B cell (primary cell): Measurements from ENCODE around the gene SERPINA9. TPM values are rescaled to one million over a fixed set of nuclear protein-coding genes. Genes with fewer than 3 reads are reported as not detected.
"Not testable (repeated sequence)": the region's sequence is repeated elsewhere in the genome, so short reads cannot be mapped to it uniquely, and the experiment has no call there.

Experiments used
- ATAC-seq: fragments of 200-7000 bp; cut with Tn5 transposase; one replicate; pipeline ENCODE4 v1.10.0; 2021; ENCODE audit warnings: low read depth, mild to moderate bottlenecking, moderate number of reproducible peaks, moderate library complexity
- CTCF ChIA-PET: fragments of 350-600 bp; sonication (Branson Sonifier 250); formaldehyde crosslinking; loops from one replicate; lab custom pipeline; 2021; ENCODE audit warnings: antibody characterized with exemption, inconsistent platforms; lab: Charles Lee
- POLR2A ChIA-PET: fragments of 350-600 bp; sonication (Branson Sonifier 250); formaldehyde crosslinking; loops from one replicate; lab custom pipeline; 2021; ENCODE audit warnings: antibody characterized with exemption; lab: Charles Lee
- DNase-seq: peaks from one replicate; pipeline ENCODE4 v3.0.0; 2013
- H2AFZ ChIP-seq: 2 replicates; pipeline ENCODE4 v1.6.1; 2012; ENCODE audit warnings: mild to moderate bottlenecking, low read depth, low read length; ENCODE audit not compliant: insufficient read depth, poor library complexity, severe bottlenecking
- H3K27ac ChIP-seq, 2 donors: 1 replicate in 1 of 2; 2 replicates in 1 of 2; pipeline ENCODE4 v1.5.1; 2012 to 2013; ENCODE audit warnings: low read length in 2 of 2, mild to moderate bottlenecking in 2 of 2, moderate library complexity in 1 of 2
- H3K27me3 ChIP-seq, 4 experiments: fragments of 200-600 bp in 1 of 4; sonication (generic) in 1 of 4; replicated peaks in 1 of 4; 1 replicate in 2 of 4; 2 replicates in 2 of 4; pipeline versions ENCODE4 v1.6.1 to v1.7.0; 2013 to 2016; ENCODE audit warnings: low read length in 3 of 4, mild to moderate bottlenecking in 2 of 4, mixed read lengths in 1 of 4, moderate library complexity in 1 of 4; ENCODE audit not compliant: insufficient read depth in 4 of 4, control insufficient read depth in 3 of 4; ENCODE audit errors: control extremely low read depth in 1 of 4
- H3K36me3 ChIP-seq, 2 experiments: replicated peaks in 1 of 2; 1 replicate in 1 of 2; 2 replicates in 1 of 2; pipeline versions ENCODE4 v1.6.1 to v1.7.1; 2013; ENCODE audit warnings: low read length in 1 of 2; ENCODE audit not compliant: insufficient read depth in 2 of 2, control insufficient read depth in 1 of 2; ENCODE audit errors: control extremely low read depth in 1 of 2, extremely low read depth in 1 of 2
- H3K4me1 ChIP-seq, 2 donors: fragments of 200-600 bp in 1 of 2; sonication (generic) in 1 of 2; 1 replicate in 1 of 2; 2 replicates in 1 of 2; pipeline versions ENCODE4 v1.5.1 to v1.6.1; 2013 to 2017; ENCODE audit warnings: low read length in 2 of 2; ENCODE audit not compliant: control insufficient read depth in 2 of 2, insufficient read depth in 2 of 2
- H3K4me2 ChIP-seq: replicated peaks from 2 replicates; pipeline ENCODE3; 2012; ENCODE audit warnings: mild to moderate bottlenecking, low read depth, low read length; ENCODE audit not compliant: poor library complexity, severe bottlenecking
- H3K4me3 ChIP-seq, 5 experiments: fragments of 200-600 bp in 1 of 5; sonication (generic) in 1 of 5; 1 replicate in 3 of 5; 2 replicates in 2 of 5; pipeline versions ENCODE4 v1.5.1 to v1.7.0; 2011 to 2016; ENCODE audit warnings: low read length in 4 of 5, mild to moderate bottlenecking in 4 of 5, low read depth in 2 of 5, control low read depth in 1 of 5, moderate library complexity in 1 of 5; ENCODE audit not compliant: insufficient read depth in 1 of 5; ENCODE audit errors: control extremely low read depth in 1 of 5, extremely low read depth in 1 of 5
- H3K79me2 ChIP-seq: fragments of 200-600 bp; sonication (generic); one replicate; pipeline ENCODE4 v1.6.0; 2016; ENCODE audit warnings: low read length; ENCODE audit not compliant: control insufficient read depth, insufficient read depth
- H3K9ac ChIP-seq: fragments of 200-600 bp; sonication (generic); 2 replicates; pipeline ENCODE4 v1.6.1; 2017; ENCODE audit warnings: mild to moderate bottlenecking, low read length, moderate library complexity
- H3K9me3 ChIP-seq, 3 donors: one replicate each; pipeline versions ENCODE4 v1.6.1 to v1.7.1; 2013; ENCODE audit warnings: low read length in 2 of 3; ENCODE audit not compliant: control insufficient read depth in 2 of 3, insufficient read depth in 1 of 3; ENCODE audit errors: control extremely low read depth in 1 of 3
- H4K20me1 ChIP-seq: 2 replicates; pipeline ENCODE4 v1.6.0; 2012; ENCODE audit warnings: mild to moderate bottlenecking, low read length; ENCODE audit not compliant: insufficient read depth, control insufficient read depth, poor library complexity, severe bottlenecking
- H3K27ac Mint-ChIP-seq: one replicate; pipeline ENCODE4 v1.8.0; 2021; ENCODE audit warnings: mixed read lengths
- H3K27me3 Mint-ChIP-seq: one replicate; pipeline ENCODE4 v1.8.0; 2021; ENCODE audit warnings: mixed read lengths
- H3K4me1 Mint-ChIP-seq: one replicate; pipeline ENCODE4 v1.8.0; 2021; ENCODE audit warnings: mixed read lengths
- H3K4me3 Mint-ChIP-seq: one replicate; pipeline ENCODE4 v1.8.0; 2021; ENCODE audit warnings: mixed read lengths
- H3K9me3 Mint-ChIP-seq: one replicate; pipeline ENCODE4 v1.8.0; 2022; ENCODE audit warnings: mixed read lengths; ENCODE audit not compliant: insufficient read depth
- CTCF ChIP-seq: fragments of 200-600 bp; IDR thresholded peaks from one replicate; pipeline ENCODE4 v1.8.0; 2022; ENCODE audit warnings: antibody characterized with exemption, mild to moderate bottlenecking
- EZH2 ChIP-seq: IDR thresholded peaks from 2 replicates; pipeline ENCODE4 v1.6.1; 2012; ENCODE audit warnings: borderline replicate concordance, low read depth, mild to moderate bottlenecking, moderate library complexity, low read length; ENCODE audit not compliant: insufficient read depth, poor library complexity, severe bottlenecking
- WGBS: methylation state at CpG from one replicate; pipeline ENCODE4 v1.1.5; 2013; ENCODE audit warnings: missing lambda C conversion rate; ENCODE audit not compliant: insufficient coverage; 5-methylcytosine and 5-hydroxymethylcytosine counted together
- intact Hi-C: fragments of 100-400 bp; cut with micrococcal nuclease; formaldehyde crosslinking; loops from one replicate; pipeline ENCODE4 v1.10.0; 2022
- polyA plus RNA-seq: library from polyadenylated mRNA; depleted of rRNA; stranded (reverse); fragments of >200 nt; gene quantifications from 2 replicates; pipeline ENCODE4 v1.2.3, GENCODE V29; 2012
- total RNA-seq, 2 donors: library from RNA; stranded (reverse); fragments of 120-200 nt in 1 of 2; gene quantifications; 1 replicate in 1 of 2; 2 replicates in 1 of 2; pipeline versions ENCODE4 v1.2.3 to v1.2.4, GENCODE V29; 2013 to 2022

The SERPINA9 gene
- total and polyA plus RNA-seq, 2 donors (not counting 1 experiment from before 2014, with no cell fraction given): 0.74 TPM; not detected in 1

GRCh38 chr14:94483071-94483451 lies 7.1 kb upstream of the SERPINA9 start:
- Mint-ChIP-seq H3K9me3 (peaks cover 2% of the 10 kb centered on the region), H3K27ac (peak overlapping the region; percentile 29), H3K4me3 (peak overlapping the region; percentile 53), H3K4me1 (peaks cover 41% of the 10 kb centered on the region), H3K27me3 (peaks cover 23% of the 10 kb centered on the region)
- peak; percentile 54 for DNase-seq
- no peak for TF ChIP-seq CTCF
- no peak for TF ChIP-seq EZH2
- Histone ChIP-seq H3K9ac (no peak overlapping the region), H2AFZ (no peak overlapping the region), H3K4me1 (peaks cover 0 to 13% of the 10 kb centered on the region in 2 donors), H3K79me2 (no peaks in the 10 kb centered on the region), H4K20me1 (no peaks in the 10 kb centered on the region), H3K9me3 (peaks cover 0 to 23% (median 11%) of the 10 kb centered on the region in 3 donors), H3K27ac (no peak overlapping the region), H3K27me3 (peaks cover 0 to 14% (median 4%) of the 10 kb centered on the region in 4 experiments), H3K36me3 (no peaks in the 10 kb centered on the region), H3K4me2 (no peak overlapping the region), H3K4me3 (no peak overlapping the region)
- ATAC-seq: peak; percentile 72
- POLR2A ChIA-PET: no interaction called here
- 57% methylated on average over 8 of the region's 10 CpGs for WGBS
- CTCF ChIA-PET: interaction anchor here (7.3 kb wide), 1 partner anchor 50 kb away, joined by 73 read pairs; no protein-coding TSS in a partner anchor
- intact Hi-C loops: loop anchor here (10.0 kb wide), 1 partner anchor 138 kb away; no protein-coding TSS in a partner anchor

GRCh38 chr14:94482132-94483070 lies 6.4 kb upstream of the SERPINA9 start:
- Mint-ChIP-seq H3K4me1 (peaks cover 41% of the 10 kb centered on the region), H3K4me3 (peak overlapping the region; percentile 53), H3K27me3 (peaks cover 20% of the 10 kb centered on the region), H3K27ac (peak overlapping the region; percentile 29)
- peaks cover 0 to 14% (median 4%) of the 10 kb centered on the region in 4 experiments for H3K27me3 ChIP-seq
- H3K4me1 ChIP-seq: peaks cover 0 to 13% of the 10 kb centered on the region in 2 donors
- not testable (repeated sequence) for H4K20me1 ChIP-seq, H2AFZ ChIP-seq, H3K9ac ChIP-seq, H3K27ac ChIP-seq, ATAC-seq, DNase-seq, H3K9me3 Mint-ChIP-seq, H3K36me3 ChIP-seq, H3K79me2 ChIP-seq, H3K4me2 ChIP-seq, H3K4me3 ChIP-seq
- peaks cover 1 to 23% (median 11%) of the 10 kb centered on the region in 3 donors for H3K9me3 ChIP-seq
- WGBS: 84% methylated on average over 4 of the region's 10 CpGs
- intact Hi-C loops: loop anchor here (10.0 kb wide), 1 partner anchor 138 kb away; no protein-coding TSS in a partner anchor
- CTCF ChIA-PET: interaction anchor here (7.3 kb wide), 1 partner anchor 49 kb away, joined by 73 read pairs; no protein-coding TSS in a partner anchor
- POLR2A ChIA-PET: interaction anchor here (0.6 kb wide), 1 partner anchor 49 kb away, joined by 5 read pairs; no protein-coding TSS in a partner anchor
